GM23248 (cell line): ENCODE measurements around the gene MFRP.

Experiments
- EZH2 ChIP-seq: fragments of 200-600 bp; sonication (generic); IDR thresholded peaks from 2 replicates; pipeline ENCODE4 v1.6.1; 2018; ENCODE audit warnings: antibody characterized with exemption, mild to moderate bottlenecking; ENCODE audit not compliant: insufficient read depth, poor library complexity, severe bottlenecking
- EZH2phosphoT487 ChIP-seq: fragments of 200-600 bp; sonication (generic); IDR thresholded peaks from 2 replicates; pipeline ENCODE4 v1.6.1; 2018; ENCODE audit warnings: antibody characterized with exemption, moderate library complexity, mild to moderate bottlenecking, low read depth; ENCODE audit not compliant: insufficient read depth

GRCh38 chr11:119373921-119374631 lies 27.6 kb upstream of the MFRP start:
- TF ChIP-seq EZH2phosphoT487 (no peak), EZH2 (no peak)
